ENCODE data around the gene BCL11B.
A peak's percentile ranks its signal among the peaks of the same experiment; 100 is the strongest.

Gene BCL11B

DNA sequence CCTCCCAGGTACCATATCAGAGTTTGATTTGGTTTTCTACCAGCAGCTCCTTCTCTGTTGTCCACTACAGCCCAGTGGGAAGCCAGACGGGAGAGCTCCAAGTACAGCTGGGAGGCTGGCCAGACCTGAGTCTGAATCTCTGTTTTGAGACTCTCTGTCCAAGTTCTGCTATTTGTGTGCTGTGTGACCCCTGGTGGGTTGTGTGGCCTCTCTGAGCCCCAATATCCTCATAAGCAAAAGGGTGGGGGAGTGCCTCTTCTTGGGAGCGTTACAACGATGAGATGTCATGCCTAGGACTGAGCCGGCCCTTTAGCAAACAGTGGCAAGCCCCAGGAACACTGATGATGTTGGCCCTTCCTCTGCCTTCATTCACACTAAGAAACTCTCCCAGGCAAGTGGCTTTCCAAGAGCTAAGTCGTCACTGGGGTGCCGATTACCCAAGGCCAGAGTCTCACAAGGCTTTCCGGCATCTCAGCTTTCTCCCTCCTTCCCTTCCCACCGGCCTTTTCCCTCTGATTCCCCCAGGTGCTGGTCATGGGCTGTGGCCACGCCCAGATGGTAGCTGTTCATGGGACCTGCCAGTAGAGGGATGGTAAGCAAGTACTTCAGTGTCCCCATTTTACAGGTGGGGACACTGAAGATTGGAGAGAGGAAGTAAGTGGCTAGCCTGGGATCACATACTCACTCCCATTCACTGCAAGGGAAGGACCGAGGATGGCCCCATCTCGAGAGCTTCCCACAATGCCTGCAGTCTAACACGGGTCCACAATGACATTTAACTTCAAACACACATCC is 47.7 kb downstream of the BCL11B start:
- no peak for DNase-seq (ENCODE audit: low spot score)

DNA sequence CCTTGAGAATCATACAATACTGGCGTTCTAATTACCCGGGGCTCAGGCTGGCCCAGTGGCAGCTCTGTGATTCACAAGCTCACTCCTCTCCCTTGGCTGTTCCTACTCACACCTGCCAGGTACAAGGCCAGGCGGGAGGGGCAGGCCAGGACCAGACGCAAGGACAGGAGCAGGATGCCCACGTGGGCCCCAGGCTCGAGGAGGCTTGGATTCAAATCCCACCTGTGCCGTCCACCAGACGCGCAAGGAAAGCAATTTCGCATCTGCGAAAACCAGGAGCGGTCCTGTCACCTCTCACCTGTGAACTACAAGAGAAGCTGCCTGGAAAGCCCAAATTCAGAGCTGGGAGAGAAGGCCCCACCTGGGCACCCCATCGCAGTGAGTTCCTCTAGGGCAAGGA is 50.6 kb downstream of the BCL11B start:
- DNase-seq (ENCODE audit: low spot score): no peak

- DNase-seq (ENCODE audit: low spot score): no peak
Measured at GRCh38 chr14:99217066-99217955, 54.7 kb downstream of the BCL11B start.

GRCh38 chr14:99216191-99216590 is 55.8 kb downstream of the BCL11B start:
- no peak for DNase-seq (ENCODE audit: low spot score)

DNA sequence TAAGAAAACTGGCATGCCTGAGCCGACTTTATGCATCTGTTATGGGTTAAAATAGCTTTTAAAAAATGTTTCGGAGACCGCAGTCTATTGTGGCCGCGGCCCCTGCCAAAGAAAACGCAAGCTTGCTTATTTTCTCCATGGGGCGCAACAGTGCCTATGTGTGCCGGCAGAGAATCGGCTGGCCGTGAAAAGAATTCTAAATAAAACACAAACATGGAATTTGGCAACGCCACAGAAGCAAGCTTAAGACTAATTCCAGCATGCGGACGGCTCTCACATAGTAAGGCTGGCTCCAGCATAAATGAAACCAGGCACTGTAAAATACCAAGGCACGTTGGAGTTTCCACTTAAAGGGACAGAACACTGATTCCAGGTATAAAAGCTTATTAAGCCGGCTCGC is 56.7 kb downstream of the BCL11B start:
- DNase-seq (ENCODE audit: low spot score): peak; percentile 67

- DNase-seq (ENCODE audit: low spot score): no peak
Measured at GRCh38 chr14:99214701-99215100, 57.3 kb downstream of the BCL11B start.

GRCh38 chr14:99213527-99213971 is 58.4 kb downstream of the BCL11B start:
- DNase-seq (ENCODE audit: low spot score): no peak

GRCh38 chr14:99213101-99213500 is 58.9 kb downstream of the BCL11B start:
- no peak for DNase-seq (ENCODE audit: low spot score)

DNA sequence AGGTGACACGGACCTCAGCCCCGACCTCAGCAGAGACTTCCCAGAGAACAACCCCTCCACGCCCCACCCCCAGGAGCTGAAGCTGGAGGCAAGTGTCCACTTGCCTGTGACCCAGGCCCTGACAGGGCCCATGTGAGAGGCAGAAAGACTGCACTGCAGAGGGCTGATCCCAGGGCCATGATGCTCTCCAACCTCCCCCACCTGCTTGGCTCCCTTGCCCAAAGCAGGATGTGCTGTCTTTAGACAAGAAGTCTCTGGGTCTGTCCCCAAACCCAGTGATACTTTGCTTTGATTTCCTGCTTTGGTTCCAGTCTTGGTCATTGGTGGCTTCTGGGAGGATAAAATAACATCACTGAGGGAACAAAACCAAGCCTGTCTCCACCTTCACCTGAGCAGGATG is 59.4 kb downstream of the BCL11B start:
- DNase-seq (ENCODE audit: low spot score): no peak

DNA sequence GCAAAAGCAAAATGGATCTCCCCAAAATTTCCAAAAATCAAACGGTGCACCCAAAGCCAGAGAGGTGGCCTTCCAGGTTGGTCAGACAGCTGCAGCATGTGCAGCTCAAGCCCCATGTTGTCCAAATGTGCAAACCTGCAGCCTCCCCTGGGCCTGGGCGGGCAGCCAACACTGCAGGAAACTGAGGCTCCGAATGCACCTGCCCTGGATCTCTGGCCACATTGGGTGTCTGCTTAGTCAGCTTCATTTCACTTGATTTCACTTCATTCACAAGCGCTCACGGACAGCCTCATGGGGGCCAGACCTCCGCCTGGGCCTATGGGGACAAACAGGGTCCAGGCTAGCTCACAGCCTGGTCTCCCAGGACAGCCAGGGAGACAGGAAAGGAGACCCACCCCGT is 59.8 kb downstream of the BCL11B start:
- no peak for DNase-seq (ENCODE audit: low spot score)

- DNase-seq (ENCODE audit: low spot score): no peak
Measured at GRCh38 chr14:99211410-99211809, 60.6 kb downstream of the BCL11B start.

- DNase-seq (ENCODE audit: low spot score): no peak
Measured at GRCh38 chr14:99210333-99210732, 61.7 kb downstream of the BCL11B start.

DNA sequence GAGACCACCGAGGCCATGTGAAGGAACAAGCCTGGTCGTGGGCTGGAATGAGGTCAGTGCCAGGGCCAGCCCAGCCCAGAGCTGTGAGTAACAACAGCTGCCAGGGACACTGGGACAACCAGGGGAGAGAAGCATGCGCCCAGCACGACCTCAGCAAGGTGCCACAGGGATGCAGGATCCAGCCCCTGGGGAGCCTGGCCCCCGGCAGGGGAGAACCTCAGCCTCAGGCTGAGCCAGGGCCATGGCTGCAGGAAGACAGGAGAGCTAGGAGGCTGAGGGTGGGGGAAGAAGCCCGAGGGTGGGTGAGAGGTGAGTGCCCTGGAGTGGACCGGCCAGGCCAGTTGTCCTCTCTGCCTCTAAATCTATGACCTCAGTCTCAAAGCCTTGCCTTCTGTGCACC is 62.6 kb downstream of the BCL11B start:
- DNase-seq (ENCODE audit: low spot score): no peak

DNA sequence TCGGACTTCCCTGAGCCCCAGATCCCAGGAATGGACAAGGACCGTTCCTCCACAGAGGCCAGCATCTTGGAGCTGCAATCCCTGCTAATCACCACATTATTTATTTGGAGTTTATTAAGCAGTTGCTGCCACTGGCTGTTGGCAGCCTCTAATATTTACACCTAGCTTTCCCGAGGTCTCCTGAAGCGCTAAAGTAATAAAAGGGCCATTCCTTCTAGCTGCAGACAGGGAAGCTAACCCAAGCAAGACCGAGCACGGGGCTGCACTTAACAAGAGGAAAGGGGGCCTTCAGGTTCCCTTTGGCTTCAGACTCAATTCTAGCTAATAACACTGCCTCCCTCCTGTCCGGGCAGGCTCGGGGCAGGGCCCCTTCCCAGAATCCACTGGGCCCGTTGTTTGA is 63.7 kb downstream of the BCL11B start:
- DNase-seq (ENCODE audit: low spot score): no peak

DNA sequence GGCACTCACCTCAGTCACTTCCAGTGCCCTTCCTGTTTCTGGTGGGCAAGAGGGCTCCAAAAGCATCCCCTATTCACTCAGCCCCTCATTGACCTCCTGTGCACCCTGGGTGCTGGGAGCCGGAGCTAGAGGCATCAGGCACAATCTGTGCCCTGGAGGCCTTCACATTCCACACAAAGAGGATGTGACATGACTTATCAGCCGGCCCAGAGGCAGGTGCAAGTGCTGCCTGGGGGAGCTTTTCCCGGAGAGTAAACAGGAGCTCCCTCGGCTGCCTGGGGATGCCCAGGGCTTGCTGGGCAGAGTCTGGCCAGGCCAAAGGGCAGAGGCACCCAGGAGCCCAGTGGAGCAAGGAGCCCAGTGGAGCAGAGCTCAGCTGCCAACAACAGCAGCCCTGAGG is 64.5 kb downstream of the BCL11B start:
- no peak for DNase-seq (ENCODE audit: low spot score)

GRCh38 chr14:99206090-99206489 is 65.9 kb downstream of the BCL11B start:
- DNase-seq (ENCODE audit: low spot score): no peak

- DNase-seq (ENCODE audit: low spot score): no peak
Measured at GRCh38 chr14:99205086-99205688, 66.8 kb downstream of the BCL11B start.

GRCh38 chr14:99203801-99204200 is 68.2 kb downstream of the BCL11B start:
- no peak for DNase-seq (ENCODE audit: low spot score)

- peak; percentile 56 for DNase-seq (ENCODE audit: low spot score)
Measured at GRCh38 chr14:99203080-99203479, 68.9 kb downstream of the BCL11B start.

DNA sequence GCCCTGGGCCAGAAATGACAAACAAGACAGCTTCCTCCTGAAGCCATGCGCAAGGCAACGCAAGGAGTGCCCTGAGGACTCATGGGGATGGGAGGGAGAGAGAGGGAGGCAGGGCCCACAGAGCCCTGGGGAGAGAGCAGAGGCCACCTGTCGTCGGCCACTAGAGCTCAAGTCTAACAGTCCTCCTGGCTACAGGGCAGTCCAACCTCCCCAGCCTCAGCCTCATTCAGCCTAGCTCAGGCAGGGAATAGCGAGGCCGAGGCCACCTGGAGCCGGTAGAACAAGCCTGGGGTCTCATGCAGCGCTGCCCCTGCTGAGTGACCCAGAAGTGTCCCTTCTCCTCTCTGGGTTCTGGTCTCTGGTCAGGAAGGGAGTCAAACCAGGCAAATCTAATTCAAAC is 69.5 kb downstream of the BCL11B start:
- DNase-seq (ENCODE audit: low spot score): no peak

GRCh38 chr14:99201351-99202073 is 70.5 kb downstream of the BCL11B start:
- DNase-seq (ENCODE audit: low spot score): no peak

GRCh38 chr14:99200654-99201005 is 71.4 kb downstream of the BCL11B start:
- DNase-seq (ENCODE audit: low spot score): no peak

Measured in cerebellar cortex (tissue), 1 donor.